ENCODE results near the gene WDR90. TPM values are rescaled to one million over a fixed set of nuclear protein-coding genes. Genes with fewer than 3 reads are reported as not detected.
A peak's percentile ranks its signal among the peaks of the same experiment; 100 is the strongest.

The WDR90 gene
- total RNA-seq, 1 experiment from 2014 or later = 68.2 TPM

DNA sequence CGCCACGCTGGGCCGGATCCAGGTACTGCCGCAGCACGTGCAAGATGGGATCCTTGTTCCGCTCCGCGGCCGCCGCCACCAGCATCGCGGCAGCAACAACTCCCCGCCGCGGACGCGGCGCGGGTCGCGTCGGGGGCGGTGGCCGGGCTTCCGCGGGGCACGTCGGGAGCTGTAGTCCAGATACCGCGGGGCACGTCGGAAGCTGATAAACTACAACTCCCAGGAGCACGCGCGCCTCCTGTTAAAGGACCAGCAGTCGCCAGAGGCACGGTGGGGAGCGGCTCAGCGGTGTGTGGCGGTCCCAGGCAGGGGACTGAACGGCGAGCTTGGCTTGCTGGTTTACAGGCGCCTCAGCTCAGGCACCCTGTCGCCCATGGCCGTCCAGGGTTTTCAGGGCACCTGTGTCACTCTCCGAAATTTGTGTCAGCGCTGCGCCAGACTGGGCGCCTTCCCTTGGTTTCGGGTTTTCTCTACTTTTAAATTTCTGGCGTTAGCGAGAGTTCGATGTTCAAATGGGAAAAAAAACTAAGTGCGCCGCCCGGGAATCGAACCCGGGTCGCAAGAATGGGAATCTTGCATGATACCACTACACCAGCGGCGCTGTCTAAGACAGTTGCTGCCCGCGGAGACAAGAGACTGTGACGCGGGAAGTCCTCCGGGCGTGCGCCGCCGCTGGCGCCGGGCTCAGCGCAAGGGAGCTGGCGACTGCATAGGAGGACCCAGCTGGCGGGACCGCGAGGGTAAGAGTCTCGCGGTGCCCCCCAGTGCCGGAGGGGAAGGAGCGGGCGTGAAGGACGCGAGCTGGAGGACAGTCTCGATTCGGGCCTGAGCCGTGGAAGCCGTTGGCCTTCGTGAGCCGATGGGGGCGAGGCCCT, 12.7 kb upstream of the WDR90 start, which contains the start of gene METTL26:
METTL26 (minus strand) TSS at position 100 of the 875 bp plus-strand sequence; CDS start at position 85, 15 bp downstream.
- Histone ChIP-seq H2BK5ac (ENCODE audit: insufficient read length, low read length) (no peak within 1 kb of the TSS), H2BK12ac (ENCODE audit: insufficient read length, low read depth, low read length) (no peak within 1 kb of the TSS), H3K4me2 (ENCODE audit: insufficient read depth, insufficient read length, low read length) (peak within 1 kb of the TSS; percentile 50), H3K27ac (ENCODE audit: insufficient read length, low read depth, low read length) (no peak within 1 kb of the TSS), H4K5ac (ENCODE audit: insufficient read length, low read depth, low read length) (no peak within 1 kb of the TSS), H3K79me2 (ENCODE audit: insufficient read depth, low read length) (peaks cover 2% of the 10 kb centered on the region; the same call in 1 of the 2 replicates), H3K4ac (ENCODE audit: low read depth, low read length) (no peak within 1 kb of the TSS), H3K23me2 (ENCODE audit: insufficient read length, low read depth, low read length, poor library complexity, severe bottlenecking) (peaks cover 7% of the 10 kb centered on the region), H4K91ac (ENCODE audit: insufficient read length, low read depth, low read length) (no peak within 1 kb of the TSS), H3K14ac (ENCODE audit: insufficient read depth, low read length) (peak within 1 kb of the TSS; percentile 62; the same call in 1 of the 2 replicates), H3K9ac (ENCODE audit: extremely low read depth, insufficient read length, low read length) (peak within 1 kb of the TSS; percentile 63), H2BK15ac (ENCODE audit: low read depth, low read length) (no peak within 1 kb of the TSS), H2AFZ (ENCODE audit: low read length) (no peak within 1 kb of the TSS), H3K9me3 (ENCODE audit: control insufficient read depth, low read depth, low read length) (no peaks in the 10 kb centered on the region), H3K79me1 (ENCODE audit: insufficient read depth, low read depth, low read length, poor library complexity, severe bottlenecking) (no peaks in the 10 kb centered on the region), H2BK120ac (ENCODE audit: low read depth, low read length, poor library complexity, severe bottlenecking) (no peak within 1 kb of the TSS), H4K20me1 (ENCODE audit: control insufficient read depth, insufficient read depth, insufficient read length) (no peaks in the 10 kb centered on the region), H2BK20ac (ENCODE audit: low read depth, low read length, poor library complexity, severe bottlenecking) (no peak within 1 kb of the TSS), H3K56ac (ENCODE audit: insufficient read length, low read depth, low read length) (no peak within 1 kb of the TSS), H3K27me3 (ENCODE audit: insufficient read depth, low read length) (no peaks in the 10 kb centered on the region), H4K8ac (replicated peaks; ENCODE audit: insufficient read length, low read depth, low read length) (no peak within 1 kb of the TSS), H3K4me1 (ENCODE audit: insufficient read depth, low read length) (no peaks in the 10 kb centered on the region; the same call in 1 of the 2 replicates), H3T11ph (ENCODE audit: low read length) (no peak within 1 kb of the TSS), H3K18ac (ENCODE audit: insufficient read length, low read depth, low read length) (peak within 1 kb of the TSS; percentile 76), H2AK5ac (ENCODE audit: insufficient read length, low read length) (no peak within 1 kb of the TSS), H3K23ac (ENCODE audit: insufficient read length, low read depth, low read length) (no peak within 1 kb of the TSS)
- TF ChIP-seq, protein P1, sequence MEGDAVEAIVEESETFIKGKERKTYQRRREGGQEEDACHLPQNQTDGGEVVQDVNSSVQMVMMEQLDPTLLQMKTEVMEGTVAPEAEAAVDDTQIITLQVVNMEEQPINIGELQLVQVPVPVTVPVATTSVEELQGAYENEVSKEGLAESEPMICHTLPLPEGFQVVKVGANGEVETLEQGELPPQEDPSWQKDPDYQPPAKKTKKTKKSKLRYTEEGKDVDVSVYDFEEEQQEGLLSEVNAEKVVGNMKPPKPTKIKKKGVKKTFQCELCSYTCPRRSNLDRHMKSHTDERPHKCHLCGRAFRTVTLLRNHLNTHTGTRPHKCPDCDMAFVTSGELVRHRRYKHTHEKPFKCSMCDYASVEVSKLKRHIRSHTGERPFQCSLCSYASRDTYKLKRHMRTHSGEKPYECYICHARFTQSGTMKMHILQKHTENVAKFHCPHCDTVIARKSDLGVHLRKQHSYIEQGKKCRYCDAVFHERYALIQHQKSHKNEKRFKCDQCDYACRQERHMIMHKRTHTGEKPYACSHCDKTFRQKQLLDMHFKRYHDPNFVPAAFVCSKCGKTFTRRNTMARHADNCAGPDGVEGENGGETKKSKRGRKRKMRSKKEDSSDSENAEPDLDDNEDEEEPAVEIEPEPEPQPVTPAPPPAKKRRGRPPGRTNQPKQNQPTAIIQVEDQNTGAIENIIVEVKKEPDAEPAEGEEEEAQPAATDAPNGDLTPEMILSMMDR (conservative IDR thresholded peaks at IDR 0.05) = no peak
- no CpG with 5 or more reads among the region's 91 CpGs for WGBS (ENCODE audit: extremely low coverage, insufficient read length, low lambda C conversion rate)
- H3K27me3 Mint-ChIP-seq (ENCODE audit: low read depth) = peaks cover 2% of the 10 kb centered on the region; the same call in 1 of the 2 replicates
- peaks cover 3% of the 10 kb centered on the region in 2 experiments; a peak in 2 of 5 replicates for H3K9me3 Mint-ChIP-seq
- H3K4me3 Mint-ChIP-seq = peak within 1 kb of the TSS; percentile 82 to 96
- peak within 1 kb of the TSS; percentile 90 to 96 (median 90) for H3K27ac Mint-ChIP-seq
- peak; percentile 96 for DNase-seq
- H3K4me1 Mint-ChIP-seq = peaks cover 11 to 29% of the 10 kb centered on the region in 2 experiments
- peaks cover 0 to 6% (median 1%) of the 10 kb centered on the region in 3 experiments; a peak in 4 of 7 replicates for H3K36me3 Mint-ChIP-seq (ENCODE audit: insufficient read depth in 1 of 3, low read depth in 3 of 3)
